HG02970 (cell line): ENCODE results near the gene CT47B1.
"Not testable (repeated sequence)": the region's sequence is repeated elsewhere in the genome, so short reads cannot be mapped to it uniquely, and the experiment has no call there.

Source experiments
- ATAC-seq: cut with Tn5 transposase; IDR thresholded peaks from one replicate; pipeline ENCODE4 v1.9.1; 2021; ENCODE audit warnings: mild to moderate bottlenecking, moderate library complexity, moderate number of reproducible peaks; ENCODE audit not compliant: unreplicated experiment, low FRiP score

Gene CT47B1

DNA sequence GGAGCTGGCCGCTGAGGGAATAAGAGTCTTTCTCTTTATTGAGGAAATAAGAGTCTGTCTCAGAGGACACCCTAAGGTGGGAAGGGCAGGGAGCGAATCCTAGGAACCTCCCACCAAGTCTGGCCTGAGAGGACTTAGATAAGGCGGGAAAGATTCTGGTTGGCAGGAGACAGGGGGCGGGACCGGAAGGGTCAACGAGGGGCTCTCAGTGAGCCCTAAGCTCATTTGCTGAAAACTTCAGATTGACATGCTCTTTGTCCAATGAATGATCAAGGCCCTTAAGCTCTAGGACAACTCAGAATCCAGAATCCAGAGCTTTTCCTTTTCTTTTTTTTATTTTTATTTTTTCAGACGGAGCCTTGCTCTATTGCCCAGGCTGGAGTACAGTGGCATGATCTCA is at the start of gene CT47B1:
Gene CT47B1, minus strand, starts transcription at position 101 of the 400 bp plus-strand sequence. CDS start 196 bp downstream, outside the sequence.
- ATAC-seq = not testable (repeated sequence)

DNA sequence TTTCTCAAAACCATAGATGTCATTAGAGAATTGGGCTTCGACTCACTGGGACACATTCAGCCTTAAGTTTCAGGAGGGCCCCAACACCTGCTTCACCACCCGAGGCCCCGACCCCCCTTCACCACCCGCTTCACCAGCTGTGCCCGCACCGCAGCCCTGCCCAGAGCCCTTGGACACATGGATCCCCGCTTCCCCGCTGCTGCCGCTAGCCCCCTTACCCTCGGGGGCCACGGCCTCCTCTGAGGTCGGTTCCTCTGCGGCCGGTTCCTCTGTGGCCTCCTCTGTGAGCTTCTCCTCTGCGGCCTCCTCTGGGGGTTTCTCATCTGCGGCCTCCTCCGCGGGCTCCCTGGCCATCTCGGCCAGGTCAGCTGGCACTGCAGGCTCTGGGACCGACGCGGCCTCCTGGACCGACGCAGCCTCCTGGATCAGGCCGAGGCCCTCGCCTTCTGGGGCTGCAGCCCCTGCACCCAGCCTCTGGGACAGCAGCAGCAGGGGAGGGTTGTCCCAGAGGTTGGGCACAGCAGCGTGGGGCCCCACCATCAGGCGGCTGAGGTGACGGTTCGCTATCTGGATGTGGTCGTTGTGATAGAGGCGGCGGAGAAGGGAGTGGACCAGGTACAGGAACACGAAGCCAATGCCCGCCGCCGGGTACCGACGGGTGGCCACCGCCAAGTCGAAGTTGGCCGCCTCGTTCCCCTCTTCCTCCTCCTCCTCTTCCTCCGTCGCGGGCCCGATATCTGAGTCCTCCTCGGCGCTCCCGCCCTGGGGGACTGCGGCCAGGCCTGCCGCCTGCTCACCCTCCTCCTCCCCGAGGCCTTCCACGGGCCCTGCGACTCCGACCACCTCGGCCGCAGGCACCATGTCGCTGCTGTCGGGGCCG is 748 bp downstream of the CT47B1 start:
- no peak for ATAC-seq

DNA sequence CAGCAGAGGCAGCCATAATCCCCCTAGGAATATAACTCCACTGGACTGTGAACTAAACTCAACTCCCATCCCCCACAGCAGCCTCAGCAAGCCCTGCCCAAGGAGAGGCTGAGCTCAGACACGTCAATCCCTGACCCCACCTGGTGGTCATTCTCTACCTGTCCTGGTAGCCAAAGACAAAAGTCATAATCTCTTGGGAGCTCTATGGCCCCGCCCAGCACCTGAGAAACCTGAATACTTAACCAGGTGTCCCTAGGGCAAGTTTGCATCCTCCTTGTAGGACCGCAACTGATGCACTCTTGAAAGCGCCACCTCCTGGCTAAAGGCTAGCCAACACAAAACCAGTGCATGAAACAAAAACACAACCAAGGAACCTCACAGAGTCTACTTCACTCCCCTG is 18.4 kb downstream of the CT47B1 start:
- ATAC-seq = no peak

DNA sequence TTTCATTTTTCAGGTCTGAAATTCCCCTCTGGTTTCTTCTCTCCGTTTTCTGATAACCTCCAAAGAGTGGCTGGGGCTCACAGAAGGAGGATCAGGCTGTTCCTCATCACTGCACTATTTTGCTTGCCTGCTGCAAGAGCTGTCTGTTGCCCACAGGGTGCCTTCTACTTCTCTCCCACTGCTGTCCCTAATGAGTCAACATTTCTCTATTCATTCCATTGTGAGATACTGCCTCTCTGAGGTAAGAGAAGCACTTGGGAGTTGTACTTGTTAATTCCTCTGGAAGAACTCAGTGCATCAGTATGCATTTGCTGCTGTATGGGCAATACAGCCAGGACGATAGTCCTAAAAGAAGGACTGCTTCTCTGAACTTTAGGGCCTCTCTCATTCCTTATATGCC is 34.8 kb downstream of the CT47B1 start:
- ATAC-seq = no peak

DNA sequence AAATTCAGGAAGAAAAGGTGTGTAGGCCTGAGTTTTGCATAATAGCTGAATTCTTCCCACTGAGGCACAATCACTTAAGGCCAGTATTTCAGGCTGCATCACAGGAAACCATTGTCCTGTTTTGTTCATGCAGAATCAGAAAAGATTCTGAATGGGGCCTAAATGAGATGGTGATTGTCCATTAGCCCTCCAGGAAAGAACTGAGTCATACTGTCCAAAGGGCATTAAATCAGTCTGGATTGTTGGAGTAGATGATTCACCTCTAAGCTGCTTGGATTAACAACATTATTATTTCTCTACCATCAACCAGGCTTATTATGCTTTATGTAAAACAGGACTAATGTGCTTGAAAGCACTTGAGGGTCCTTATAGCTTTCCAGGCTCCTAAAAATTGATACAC is 36.2 kb downstream of the CT47B1 start:
- no peak for ATAC-seq

DNA sequence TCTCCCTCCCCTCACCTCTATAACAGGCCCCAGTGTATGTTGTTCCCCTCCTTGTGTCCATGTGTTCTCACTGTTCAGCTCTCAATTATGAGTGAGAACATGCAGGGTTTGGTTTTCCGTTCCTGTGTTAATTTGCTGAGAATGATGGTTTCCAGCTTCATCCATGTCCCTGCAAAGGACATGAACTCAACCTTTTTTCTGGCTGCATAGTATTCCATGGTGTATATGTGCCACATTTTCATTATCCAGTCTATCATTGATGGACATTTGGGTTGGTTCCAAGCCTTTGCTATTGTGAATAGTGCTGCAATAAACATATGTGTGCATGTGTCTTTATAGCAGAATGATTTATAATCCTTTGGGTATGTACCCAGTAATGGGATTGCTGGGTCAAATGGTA is 48.5 kb downstream of the CT47B1 start:
- ATAC-seq = not testable (repeated sequence)

DNA sequence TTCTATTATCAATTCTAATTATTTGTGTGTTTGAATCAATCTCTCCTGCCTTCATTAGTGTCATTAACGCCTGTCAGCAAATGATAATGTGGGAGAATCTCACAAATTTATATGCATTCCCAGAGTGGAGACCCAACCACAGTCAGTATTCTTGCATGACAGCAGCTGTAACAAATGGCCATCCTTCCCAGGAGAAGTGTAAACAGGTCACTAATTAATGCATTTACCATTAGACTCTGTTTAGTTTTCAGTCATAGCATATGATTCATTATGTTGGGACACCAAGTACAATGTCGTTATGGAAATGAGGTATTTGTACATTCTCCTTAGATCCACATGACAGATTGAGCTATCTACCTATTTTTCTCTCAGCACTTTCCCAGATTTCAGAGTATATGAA is 50.5 kb downstream of the CT47B1 start:
- no peak for ATAC-seq

DNA sequence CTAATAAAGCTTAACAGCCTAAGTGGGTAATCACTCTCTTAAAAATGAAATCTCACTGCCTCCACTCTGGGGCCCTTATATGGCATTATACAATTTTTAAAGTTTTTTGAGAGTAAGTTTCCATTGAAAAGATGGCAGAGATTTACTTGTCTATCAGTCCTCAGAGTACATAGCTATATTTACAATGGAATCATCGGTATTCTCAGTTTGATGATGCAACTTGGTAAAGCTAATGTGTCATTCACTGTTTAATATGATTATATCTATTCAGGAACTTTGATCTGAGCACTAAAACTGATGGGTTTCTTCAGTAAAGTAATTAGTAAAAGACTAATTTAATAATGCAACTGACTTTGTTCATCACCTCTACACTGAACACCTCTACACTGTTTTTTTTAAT is 51.6 kb downstream of the CT47B1 start:
- ATAC-seq = no peak

DNA sequence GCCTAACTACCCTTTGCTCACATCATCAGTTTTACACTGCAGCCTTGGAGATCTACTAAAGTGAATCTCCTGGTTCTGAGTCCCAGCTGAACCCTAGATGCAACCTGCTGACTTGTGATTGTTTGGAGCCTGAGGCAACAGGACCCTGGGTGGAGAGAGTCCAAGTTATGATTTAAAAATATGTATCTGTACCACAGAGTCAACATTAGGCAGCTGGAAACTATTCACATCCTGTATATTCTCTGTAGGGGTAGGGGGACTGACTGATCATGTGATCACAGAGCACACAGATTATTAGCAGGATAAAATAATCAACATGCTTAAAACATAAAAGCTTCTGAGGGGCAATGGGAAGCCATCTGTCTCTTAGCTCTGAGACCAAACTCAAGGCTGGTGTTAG is 52.1 kb downstream of the CT47B1 start:
- no peak for ATAC-seq
